ENCODE results near the gene FOXJ3. TPM values are rescaled to one million over a fixed set of nuclear protein-coding genes. Genes with fewer than 3 reads are reported as not detected.

The FOXJ3 gene
- total and polyA plus RNA-seq, 9 donors: 18.7 to 59.0 (median 49.4) TPM

- intact Hi-C loops (cut with DNase I): no loop called here
- no peaks in the 10 kb centered on the region for H3K9me3 ChIP-seq
- peaks cover 10% of the 10 kb centered on the region for H3K4me1 ChIP-seq (ENCODE audit: insufficient read depth)
- DNase-seq: no peak
- TF ChIP-seq POLR2A (IDR thresholded peaks at IDR 0.05) (no peak), CTCF (IDR thresholded peaks at IDR 0.05) (no peak), EP300 (IDR thresholded peaks at IDR 0.05) (no peak)
- H3K27me3 ChIP-seq: no peaks in the 10 kb centered on the region
- H3K4me3 ChIP-seq: no peak overlapping the region
- no peak overlapping the region for H3K27ac ChIP-seq
- H3K36me3 ChIP-seq: no peaks in the 10 kb centered on the region
- 47 to 49% (median 47%) methylated on average over 4 of the region's 4 CpGs for WGBS, 3 donors
Measured at GRCh38 chr1:42319128-42319851, 15.7 kb downstream of the FOXJ3 start.

GRCh38 chr1:42318601-42319000, 16.4 kb downstream of the FOXJ3 start:
- intact Hi-C loops (cut with DNase I): no loop called here
- Histone ChIP-seq H3K27me3 (no peaks in the 10 kb centered on the region), H3K4me3 (no peak overlapping the region), H3K36me3 (no peaks in the 10 kb centered on the region), H3K27ac (no peak overlapping the region), H3K4me1 (ENCODE audit: insufficient read depth) (peaks cover 12% of the 10 kb centered on the region), H3K9me3 (no peaks in the 10 kb centered on the region)
- no peak for DNase-seq
- 90% methylated on average over 4 of the region's 4 CpGs for WGBS, 3 donors
- TF ChIP-seq EP300 (IDR thresholded peaks at IDR 0.05): no peak

GRCh38 chr1:42317308-42317707, 17.7 kb downstream of the FOXJ3 start:
- intact Hi-C loops (cut with DNase I): no loop called here
- Histone ChIP-seq H3K9me3 (no peaks in the 10 kb centered on the region), H3K4me3 (no peak overlapping the region), H3K36me3 (no peaks in the 10 kb centered on the region), H3K27me3 (no peaks in the 10 kb centered on the region), H3K4me1 (ENCODE audit: insufficient read depth) (peaks cover 12% of the 10 kb centered on the region), H3K27ac (no peak overlapping the region)
- 96 to 98% (median 98%) methylated on average over 1 of the region's 1 CpG for WGBS, 3 donors
- no peak for DNase-seq
- TF ChIP-seq CTCF (IDR thresholded peaks at IDR 0.05) (no peak), POLR2A (IDR thresholded peaks at IDR 0.05) (no peak), EP300 (IDR thresholded peaks at IDR 0.05) (no peak)

- H3K27me3 ChIP-seq: no peaks in the 10 kb centered on the region
- TF ChIP-seq CTCF (IDR thresholded peaks at IDR 0.05) (no peak), POLR2A (IDR thresholded peaks at IDR 0.05) (no peak), EP300 (IDR thresholded peaks at IDR 0.05) (no peak)
- peaks cover 12% of the 10 kb centered on the region for H3K4me1 ChIP-seq (ENCODE audit: insufficient read depth)
- H3K4me3 ChIP-seq: no peak overlapping the region
- intact Hi-C loops (cut with DNase I): no loop called here
- H3K36me3 ChIP-seq: no peaks in the 10 kb centered on the region
- WGBS, 3 donors: 18 to 42% (median 23%) methylated on average over 2 of the region's 2 CpGs
- H3K9me3 ChIP-seq: no peaks in the 10 kb centered on the region
- DNase-seq: no peak
- H3K27ac ChIP-seq: no peak overlapping the region
Measured at GRCh38 chr1:42316292-42316691, 18.7 kb downstream of the FOXJ3 start.

GRCh38 chr1:42315500-42315899, 19.5 kb downstream of the FOXJ3 start:
- intact Hi-C loops (cut with DNase I): no loop called here
- H3K9me3 ChIP-seq: no peaks in the 10 kb centered on the region
- H3K4me3 ChIP-seq: no peak overlapping the region
- H3K27ac ChIP-seq: no peak overlapping the region
- TF ChIP-seq EP300 (IDR thresholded peaks at IDR 0.05) (no peak), POLR2A (IDR thresholded peaks at IDR 0.05) (no peak), CTCF (IDR thresholded peaks at IDR 0.05) (no peak)
- WGBS, 3 donors: 74 to 91% (median 86%) methylated on average over 2 of the region's 2 CpGs
- no peaks in the 10 kb centered on the region for H3K27me3 ChIP-seq
- no peaks in the 10 kb centered on the region for H3K36me3 ChIP-seq
- peaks cover 11% of the 10 kb centered on the region for H3K4me1 ChIP-seq (ENCODE audit: insufficient read depth)
- DNase-seq: no peak
